HG02840 (cell line): ENCODE measurements around the gene MSL3B.

Source experiments
- ATAC-seq: cut with Tn5 transposase; IDR thresholded peaks from one replicate; pipeline ENCODE4 v1.9.1; 2021; ENCODE audit warnings: mild to moderate bottlenecking, moderate library complexity, moderate number of reproducible peaks; ENCODE audit not compliant: unreplicated experiment, low FRiP score

MSL3B gene

DNA sequence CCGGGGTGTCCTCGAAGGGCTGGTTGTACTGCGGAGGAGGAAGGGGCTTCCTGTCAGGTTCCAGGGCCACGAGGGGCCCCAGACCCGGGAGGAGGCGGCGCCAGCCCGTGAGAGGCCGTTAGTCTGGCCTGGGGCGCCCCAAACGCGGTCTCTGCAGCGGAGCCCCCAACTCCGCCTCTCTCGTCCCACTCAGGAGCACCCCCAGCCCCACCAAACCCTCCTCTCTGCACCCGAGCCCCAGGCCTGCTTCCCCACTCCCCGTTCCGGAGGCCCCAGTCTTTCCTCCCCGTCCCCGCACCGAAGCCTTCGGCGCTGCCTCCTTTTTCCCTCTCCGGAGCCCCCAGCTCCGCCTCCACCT, 14.3 kb downstream of the MSL3B start:
- ATAC-seq = peak; percentile 2

DNA sequence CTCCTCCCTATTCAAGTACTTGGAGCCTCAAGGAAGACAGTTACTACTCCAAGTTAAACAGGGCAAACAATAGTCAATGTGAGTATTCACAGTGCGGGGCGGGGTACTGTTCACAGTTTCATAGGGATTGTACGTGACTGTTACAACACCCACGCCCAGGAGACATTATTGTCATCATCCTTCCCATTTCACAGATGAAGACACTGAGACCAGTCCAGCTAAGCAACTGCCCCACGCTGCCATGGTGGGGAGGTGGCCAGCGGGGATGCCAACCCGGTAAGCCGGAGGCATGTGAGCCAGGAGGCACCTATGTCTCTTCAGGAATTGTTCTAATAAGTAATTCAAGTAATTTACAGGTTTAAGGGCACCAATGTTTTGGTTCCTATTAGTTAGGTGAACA, 14.8 kb downstream of the MSL3B start:
- ATAC-seq = no peak

- ATAC-seq = no peak
Observed at GRCh38 chr2:233852056-233852455, 16.1 kb downstream of the MSL3B start.

- ATAC-seq = no peak
Observed at GRCh38 chr2:233851169-233851568, 17.0 kb downstream of the MSL3B start.

DNA sequence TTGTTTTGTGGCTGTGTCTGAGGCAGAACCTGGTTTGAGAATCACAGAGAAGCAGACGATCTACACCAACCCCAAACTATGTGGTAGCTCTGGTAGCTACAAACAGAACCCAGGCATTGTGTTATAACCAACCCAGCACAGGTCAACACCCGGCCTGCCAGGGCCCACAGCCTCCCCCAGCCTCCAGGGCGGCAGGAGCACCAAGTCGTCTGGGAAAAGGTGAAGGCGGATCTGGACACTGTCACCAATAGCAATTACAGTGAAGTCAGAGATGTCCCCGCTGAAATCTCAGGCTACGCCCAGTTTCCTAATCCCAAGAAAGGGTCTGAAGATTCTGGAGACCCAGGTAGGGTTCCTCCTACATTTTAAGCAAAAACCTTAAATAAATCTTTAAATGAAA, 17.4 kb downstream of the MSL3B start:
- no peak for ATAC-seq

DNA sequence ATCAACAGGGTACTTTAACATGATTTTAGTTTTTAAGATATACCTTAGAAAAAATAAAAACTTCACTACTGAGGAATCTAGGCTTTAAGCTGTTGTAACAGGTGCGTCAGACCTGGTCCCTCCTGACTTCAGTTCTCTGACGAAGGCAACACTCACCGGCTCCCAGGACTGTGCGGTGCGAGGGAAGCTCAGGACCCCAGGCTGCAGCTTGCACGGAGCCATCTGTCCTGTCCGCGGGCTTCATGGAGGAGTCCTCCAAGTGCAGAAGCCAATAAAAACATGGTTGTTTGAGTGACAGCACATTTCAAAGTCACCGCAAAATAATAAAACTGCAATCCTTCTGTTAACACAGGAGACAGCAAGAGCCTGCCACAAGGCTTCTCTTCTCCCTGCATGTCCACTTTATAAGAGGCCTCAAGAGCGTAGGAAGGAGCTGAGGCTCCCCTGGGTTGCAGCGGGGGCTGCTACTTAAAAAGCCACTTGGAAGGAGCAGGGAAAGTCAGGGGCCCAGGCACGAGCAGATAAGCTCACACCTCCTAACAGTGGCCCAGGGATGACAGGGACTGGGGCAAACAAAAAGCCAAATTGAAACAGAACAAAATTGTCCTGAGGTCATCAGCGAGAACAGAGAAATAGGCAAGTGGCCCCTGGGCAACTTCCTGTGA, 18.4 kb downstream of the MSL3B start:
- no peak for ATAC-seq

GRCh38 chr2:233848276-233848675, 19.9 kb downstream of the MSL3B start:
- no peak for ATAC-seq

GRCh38 chr2:233847248-233847898, 20.8 kb downstream of the MSL3B start:
- no peak for ATAC-seq

DNA sequence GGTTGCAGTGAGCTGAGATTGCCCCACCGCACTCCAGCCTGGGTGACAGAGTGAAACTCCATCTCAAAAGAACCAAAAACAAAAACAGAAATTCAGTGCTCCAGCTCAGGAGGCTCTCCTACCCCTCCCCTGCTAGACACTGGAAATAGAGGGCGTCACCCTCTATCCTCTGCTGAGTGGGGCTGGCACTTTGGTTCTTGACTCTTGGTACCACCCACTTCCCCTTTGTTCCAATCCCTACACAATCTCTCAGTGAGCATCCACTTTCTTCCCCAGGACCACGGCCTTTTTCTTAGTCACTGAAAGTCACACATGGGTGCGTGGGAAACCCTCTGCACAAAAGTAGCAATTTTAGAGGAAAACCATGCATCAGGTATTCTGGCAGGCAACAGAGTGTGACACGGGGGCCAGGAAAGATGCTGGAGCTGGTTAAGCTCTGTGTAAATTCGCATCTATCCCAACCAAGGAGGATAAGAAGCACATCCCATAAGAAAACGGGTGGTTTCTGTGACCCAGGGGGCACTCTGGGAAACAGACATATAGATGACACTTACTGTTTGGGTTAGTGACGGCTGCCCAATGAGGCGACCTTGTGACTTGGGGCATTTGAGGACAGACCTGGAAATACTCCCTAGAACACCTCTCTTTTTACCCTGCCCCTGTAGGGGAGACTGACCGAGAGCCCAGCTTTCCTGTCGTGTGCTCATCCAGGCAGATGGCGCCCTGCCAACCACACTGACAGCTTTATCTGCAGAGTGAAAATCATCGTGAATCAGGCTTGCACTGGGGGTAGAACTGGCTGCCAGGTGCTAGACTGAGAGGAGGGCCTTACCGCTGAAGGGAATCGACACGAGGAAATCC, 21.6 kb downstream of the MSL3B start:
- no peak for ATAC-seq

- ATAC-seq = no peak
Observed at GRCh38 chr2:233845301-233846060, 22.7 kb downstream of the MSL3B start.

DNA sequence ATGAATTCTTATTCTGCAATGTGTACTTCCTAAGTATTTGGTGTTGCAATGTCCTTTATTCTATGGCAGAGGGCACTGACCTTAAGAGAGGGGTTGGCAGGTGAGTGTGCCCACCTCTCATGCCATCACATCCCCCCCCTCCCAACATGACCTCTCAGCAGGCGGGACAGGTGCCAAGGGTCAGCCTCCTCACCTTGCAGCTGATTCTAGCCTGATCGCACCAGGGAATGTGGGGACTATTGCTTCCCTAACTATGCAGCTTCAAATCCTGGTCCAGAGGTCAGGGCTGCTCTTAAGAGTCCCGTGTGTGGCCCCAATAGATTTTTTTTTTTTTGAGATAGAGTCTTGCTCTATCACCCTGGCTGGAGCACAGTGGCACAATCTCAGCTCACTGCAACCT, 23.4 kb downstream of the MSL3B start:
- no peak for ATAC-seq

GRCh38 chr2:233844064-233844807, 23.9 kb downstream of the MSL3B start:
- no peak for ATAC-seq

DNA sequence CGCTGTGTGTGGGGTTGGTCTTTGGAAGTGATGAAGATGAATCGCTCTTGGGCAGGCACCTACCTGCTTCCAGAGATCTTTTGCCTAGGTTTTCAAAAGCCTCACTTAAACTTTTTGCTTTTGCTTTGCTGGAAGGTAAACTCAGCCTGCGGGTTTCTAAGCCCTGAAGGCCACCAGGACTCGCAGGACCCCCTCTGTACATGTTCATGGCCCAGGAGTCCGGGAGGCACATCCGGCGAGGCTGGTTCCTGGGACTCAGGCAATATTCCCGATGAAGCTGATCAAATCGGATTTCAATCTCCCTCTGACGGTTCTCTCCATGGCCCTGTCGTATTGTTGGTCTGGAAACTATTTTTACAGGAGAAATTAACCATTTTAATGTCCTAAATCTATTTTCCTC, 27.0 kb downstream of the MSL3B start:
- ATAC-seq = no peak

- ATAC-seq = no peak
Observed at GRCh38 chr2:233840520-233840919, 27.7 kb downstream of the MSL3B start.

- no peak for ATAC-seq
Observed at GRCh38 chr2:233839447-233839820, 28.8 kb downstream of the MSL3B start.

- no peak for ATAC-seq
Observed at GRCh38 chr2:233838726-233839446, 29.3 kb downstream of the MSL3B start.

GRCh38 chr2:233838251-233838650, 29.9 kb downstream of the MSL3B start:
- no peak for ATAC-seq

DNA sequence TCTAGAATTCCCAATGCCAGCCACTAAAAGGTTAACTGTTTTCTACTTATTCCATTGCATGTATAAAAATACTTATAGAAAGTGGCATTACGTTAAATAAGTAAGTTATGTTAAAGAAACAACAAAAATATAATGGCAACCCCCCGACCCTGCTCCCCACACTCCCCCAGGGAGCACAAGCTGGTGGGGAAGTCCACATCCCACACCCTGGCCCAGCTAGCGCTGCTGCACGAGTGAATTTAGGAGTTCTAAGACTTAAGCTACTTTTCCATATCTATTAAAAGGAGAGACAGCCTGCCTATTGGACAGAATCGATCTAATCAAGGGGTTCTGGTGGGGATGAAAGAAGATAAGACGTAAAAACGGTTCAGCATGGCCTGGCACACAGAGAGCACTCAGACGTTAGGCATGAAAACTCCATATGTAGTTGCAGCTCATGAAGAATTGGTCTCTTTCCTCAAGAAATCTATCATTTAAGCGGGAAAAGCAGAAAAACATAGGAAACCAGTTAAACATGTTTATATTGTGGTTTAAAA, 30.4 kb downstream of the MSL3B start:
- no peak for ATAC-seq

DNA sequence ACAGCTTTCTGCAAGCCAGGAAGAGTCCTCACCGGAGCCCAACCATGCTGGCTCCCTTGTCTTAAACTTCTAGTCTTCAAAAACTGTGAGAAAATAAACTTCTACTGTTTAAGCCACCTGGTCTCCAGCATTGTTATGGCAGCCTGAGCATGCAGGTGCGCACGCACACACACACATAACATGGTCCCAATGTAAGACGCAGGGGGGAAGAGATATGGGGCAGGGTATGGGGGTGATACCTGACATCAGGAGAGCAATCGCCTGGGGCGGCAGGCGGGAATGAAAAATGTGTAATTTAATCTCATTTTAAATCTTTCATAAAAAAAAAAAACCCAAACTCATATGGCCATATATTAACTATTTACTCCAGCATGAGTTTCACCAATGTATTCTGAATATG, 31.8 kb downstream of the MSL3B start:
- no peak for ATAC-seq
